ENCODE measurements around the gene PATE3. TPM values are rescaled to one million over a fixed set of nuclear protein-coding genes. Genes with fewer than 3 reads are reported as not detected.

The PATE3 gene
- not detected for total RNA-seq

- Histone ChIP-seq H3K9me3 (no peaks in the 10 kb centered on the region), H3K4me3 (no peak within 1 kb of the TSS), H3K4me1 (no peaks in the 10 kb centered on the region), H3K36me3 (no peaks in the 10 kb centered on the region), H3K27me3 (no peaks in the 10 kb centered on the region), H3K27ac (no peak within 1 kb of the TSS)
- TF ChIP-seq CTCF (IDR thresholded peaks at IDR 0.05) (no peak), POLR2A (IDR thresholded peaks at IDR 0.05) (no peak)
- DNase-seq = no peak
- intact Hi-C loops (cut with DNase I; ENCODE audit: low total_unique reads) = no loop called here
Measured at GRCh38 chr11:125787827-125788226, at the start of gene PATE3. Gene PATE3 (plus strand): TSS chr11:125788127. CDS start chr11:125788152, 25 bp downstream.

- no peaks in the 10 kb centered on the region for H3K9me3 ChIP-seq
- H3K4me1 ChIP-seq = no peaks in the 10 kb centered on the region
- intact Hi-C loops (cut with DNase I; ENCODE audit: low total_unique reads) = no loop called here
- DNase-seq = no peak
- H3K36me3 ChIP-seq = no peaks in the 10 kb centered on the region
- no peaks in the 10 kb centered on the region for H3K27me3 ChIP-seq
- no peak overlapping the region for H3K4me3 ChIP-seq
- no peak for TF ChIP-seq POLR2A (IDR thresholded peaks at IDR 0.05)
- H3K27ac ChIP-seq = no peak overlapping the region
Measured at GRCh38 chr11:125740617-125741016, 47.3 kb upstream of the PATE3 start.

- intact Hi-C loops (cut with DNase I; ENCODE audit: low total_unique reads) = no loop called here
- no peak for DNase-seq
- no peak for TF ChIP-seq CTCF (IDR thresholded peaks at IDR 0.05)
- no peak for TF ChIP-seq POLR2A (IDR thresholded peaks at IDR 0.05)
Measured at GRCh38 chr11:125743681-125744080, 44.2 kb upstream of the PATE3 start.

GRCh38 chr11:125745979-125746378 is 41.9 kb upstream of the PATE3 start, which contains the start of gene PATE1:
Gene PATE1 (plus strand): TSS chr11:125746279. CDS start chr11:125746305, 26 bp downstream.
- Histone ChIP-seq H3K4me3 (no peak within 1 kb of the TSS), H3K36me3 (no peaks in the 10 kb centered on the region), H3K27me3 (no peaks in the 10 kb centered on the region), H3K27ac (no peak within 1 kb of the TSS), H3K4me1 (no peaks in the 10 kb centered on the region), H3K9me3 (no peaks in the 10 kb centered on the region)
- intact Hi-C loops (cut with DNase I; ENCODE audit: low total_unique reads) = no loop called here
- no peak for TF ChIP-seq CTCF (IDR thresholded peaks at IDR 0.05)
- TF ChIP-seq POLR2A (IDR thresholded peaks at IDR 0.05) = no peak
- no peak for DNase-seq

More at GRCh38 chr11:125743681-125744080, 44.2 kb upstream of the PATE3 start:
- Histone ChIP-seq H3K4me3 (no peak overlapping the region), H3K27ac (no peak overlapping the region), H3K27me3 (no peaks in the 10 kb centered on the region), H3K9me3 (no peaks in the 10 kb centered on the region), H3K36me3 (no peaks in the 10 kb centered on the region), H3K4me1 (no peaks in the 10 kb centered on the region)

- Histone ChIP-seq H3K27ac (no peak overlapping the region), H3K9me3 (no peaks in the 10 kb centered on the region), H3K4me1 (no peaks in the 10 kb centered on the region), H3K4me3 (no peak overlapping the region), H3K36me3 (no peaks in the 10 kb centered on the region), H3K27me3 (no peaks in the 10 kb centered on the region)
- intact Hi-C loops (cut with DNase I; ENCODE audit: low total_unique reads) = no loop called here
- DNase-seq = no peak
- TF ChIP-seq CTCF (IDR thresholded peaks at IDR 0.05) = no peak
- TF ChIP-seq POLR2A (IDR thresholded peaks at IDR 0.05) = no peak
Measured at GRCh38 chr11:125750629-125751028, 37.3 kb upstream of the PATE3 start.

- H3K27ac ChIP-seq = no peak overlapping the region
- H3K9me3 ChIP-seq = no peaks in the 10 kb centered on the region
- no peaks in the 10 kb centered on the region for H3K36me3 ChIP-seq
- DNase-seq = no peak
- H3K4me1 ChIP-seq = no peaks in the 10 kb centered on the region
- H3K4me3 ChIP-seq = no peak overlapping the region
- TF ChIP-seq POLR2A (IDR thresholded peaks at IDR 0.05) = no peak
- H3K27me3 ChIP-seq = no peaks in the 10 kb centered on the region
- intact Hi-C loops (cut with DNase I; ENCODE audit: low total_unique reads) = no loop called here
Measured at GRCh38 chr11:125756050-125756449, 31.9 kb upstream of the PATE3 start.

Data from uterus (tissue), 4 donors.